ENCODE results near the gene TMEM87A. TPM values are rescaled to one million over a fixed set of nuclear protein-coding genes. Genes with fewer than 3 reads are reported as not detected.

Gene TMEM87A
- total and polyA plus RNA-seq, 11 donors, result 9.3 to 30.8 (median 19.9) TPM

GRCh38 chr15:42226648-42227047, 46.6 kb downstream of the TMEM87A start:
- H3K27me3 ChIP-seq, result no peaks in the 10 kb centered on the region
- WGBS, 4 donors, result 93 to 97% (median 95%) methylated on average over 5 of the region's 5 CpGs
- TF ChIP-seq CTCF (IDR thresholded peaks at IDR 0.05), result no peak
- no peak for TF ChIP-seq POLR2A (IDR thresholded peaks at IDR 0.05)
- no peak overlapping the region for H3K4me3 ChIP-seq
- H3K4me1 ChIP-seq, result no peaks in the 10 kb centered on the region
- ATAC-seq (no peak), DNase-seq (no peak)
- peaks cover 5 to 100% (median 97%) of the 10 kb centered on the region in 9 donors for H3K36me3 ChIP-seq
- H3K27ac ChIP-seq, result no peak overlapping the region
- no peaks in the 10 kb centered on the region for H3K9me3 ChIP-seq
- intact Hi-C loops (cut with DNase I), result no loop called here

- H3K4me3 ChIP-seq, result no peak overlapping the region
- intact Hi-C loops (cut with DNase I), result no loop called here
- 47 to 50% (median 50%) methylated on average over 2 of the region's 2 CpGs for WGBS, 4 donors
Measured at GRCh38 chr15:42220216-42220615, 53.0 kb downstream of the TMEM87A start.

GRCh38 chr15:42218953-42219592, 54.2 kb downstream of the TMEM87A start:
- Histone ChIP-seq H3K4me1 (peaks cover 0 to 5% (median 0%) of the 10 kb centered on the region in 12 donors), H3K4me3 (no peak overlapping the region), H3K36me3 (peaks cover 0 to 96% (median 91%) of the 10 kb centered on the region in 9 donors), H3K9me3 (no peaks in the 10 kb centered on the region), H3K27me3 (no peaks in the 10 kb centered on the region), H3K27ac (no peak overlapping the region)
- DNase-seq (no peak), ATAC-seq (no peak)
- WGBS, 4 donors, result 24 to 37% (median 30%) methylated on average over 2 of the region's 2 CpGs
- intact Hi-C loops (cut with DNase I), result no loop called here
- TF ChIP-seq CTCF (IDR thresholded peaks at IDR 0.05), result no peak
- no peak for TF ChIP-seq POLR2A (IDR thresholded peaks at IDR 0.05)

More at GRCh38 chr15:42220216-42220615, 53.0 kb downstream of the TMEM87A start:
- Histone ChIP-seq H3K27ac (no peak overlapping the region), H3K36me3 (peaks cover 0 to 97% (median 93%) of the 10 kb centered on the region in 9 donors), H3K4me1 (peaks cover 0 to 5% (median 0%) of the 10 kb centered on the region in 12 donors), H3K27me3 (no peaks in the 10 kb centered on the region), H3K9me3 (no peaks in the 10 kb centered on the region)
- DNase-seq (no peak), ATAC-seq (no peak)
- no peak for TF ChIP-seq POLR2A (IDR thresholded peaks at IDR 0.05)
- no peak for TF ChIP-seq CTCF (IDR thresholded peaks at IDR 0.05)

DNA sequence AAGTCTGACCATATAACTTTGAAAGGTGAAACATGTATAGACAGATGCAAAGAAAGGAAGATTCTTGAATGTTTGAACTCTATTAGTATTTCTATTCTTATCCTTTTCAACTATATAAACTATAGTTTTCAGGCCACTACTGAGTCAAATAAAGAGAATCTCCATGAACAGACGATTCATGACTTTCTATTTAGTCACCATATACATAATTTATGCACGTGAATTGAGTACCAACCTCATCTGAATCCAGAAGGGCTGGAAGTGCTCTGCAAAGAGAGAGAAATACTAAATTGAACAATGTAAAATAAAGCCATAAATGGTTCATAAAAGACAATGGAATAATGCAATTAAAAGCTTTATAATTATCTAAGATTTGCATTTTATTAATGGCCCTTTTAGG, 55.7 kb downstream of the TMEM87A start:
- intact Hi-C loops (cut with DNase I), result no loop called here
- TF ChIP-seq POLR2A (IDR thresholded peaks at IDR 0.05) (no peak), CTCF (IDR thresholded peaks at IDR 0.05) (no peak)

More for the DNA sequence above, 55.7 kb downstream of the TMEM87A start:
- Histone ChIP-seq H3K27me3 (no peaks in the 10 kb centered on the region), H3K27ac (no peak overlapping the region), H3K36me3 (peaks cover 0 to 96% (median 92%) of the 10 kb centered on the region in 9 donors), H3K9me3 (no peaks in the 10 kb centered on the region), H3K4me3 (no peak overlapping the region), H3K4me1 (peaks cover 0 to 5% (median 0%) of the 10 kb centered on the region in 12 donors)
- DNase-seq (no peak), ATAC-seq (no peak)
- WGBS, 4 donors, result 89 to 92% (median 90%) methylated on average over 2 of the region's 2 CpGs

Measured in heart left ventricle (tissue), 16 donors.